GM19372 (cell line): Measurements from ENCODE around the gene OGFOD2.

Experiments
- ATAC-seq: cut with Tn5 transposase; IDR thresholded peaks from one replicate; pipeline ENCODE4 v1.9.1; 2021; ENCODE audit warnings: mild to moderate bottlenecking, low read depth, moderate library complexity; ENCODE audit not compliant: unreplicated experiment

OGFOD2 gene

DNA sequence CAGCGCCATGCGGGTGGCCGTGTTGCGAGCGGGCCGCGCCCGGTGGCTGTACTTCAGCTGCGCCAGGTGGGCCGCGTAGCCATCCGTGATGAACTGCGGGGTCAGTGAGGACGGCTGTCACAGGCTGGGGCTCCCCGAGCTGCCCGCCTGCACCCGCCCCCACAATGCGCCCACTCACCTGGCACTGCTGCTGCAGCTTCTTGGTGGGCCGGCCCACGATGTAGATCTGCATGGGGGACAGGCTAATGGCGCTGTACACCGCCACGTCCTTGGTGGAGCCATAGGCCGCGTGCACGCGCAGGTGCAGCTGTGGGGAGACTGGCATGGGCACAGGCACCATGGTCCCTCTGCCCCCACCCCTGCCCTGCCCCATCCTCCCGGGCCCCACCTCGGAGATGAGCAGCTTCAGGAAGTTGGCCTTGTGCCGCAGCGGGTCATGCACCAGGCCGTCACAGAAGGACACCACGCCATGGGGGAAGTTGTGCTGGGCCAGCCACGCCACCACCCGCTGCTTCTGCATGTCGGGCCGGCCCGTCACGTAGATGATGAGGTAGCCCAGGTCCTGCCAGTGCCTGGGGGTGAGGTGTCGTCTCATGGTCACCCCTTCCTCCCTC is 11.3 kb downstream of the OGFOD2 start:
- no peak for ATAC-seq

DNA sequence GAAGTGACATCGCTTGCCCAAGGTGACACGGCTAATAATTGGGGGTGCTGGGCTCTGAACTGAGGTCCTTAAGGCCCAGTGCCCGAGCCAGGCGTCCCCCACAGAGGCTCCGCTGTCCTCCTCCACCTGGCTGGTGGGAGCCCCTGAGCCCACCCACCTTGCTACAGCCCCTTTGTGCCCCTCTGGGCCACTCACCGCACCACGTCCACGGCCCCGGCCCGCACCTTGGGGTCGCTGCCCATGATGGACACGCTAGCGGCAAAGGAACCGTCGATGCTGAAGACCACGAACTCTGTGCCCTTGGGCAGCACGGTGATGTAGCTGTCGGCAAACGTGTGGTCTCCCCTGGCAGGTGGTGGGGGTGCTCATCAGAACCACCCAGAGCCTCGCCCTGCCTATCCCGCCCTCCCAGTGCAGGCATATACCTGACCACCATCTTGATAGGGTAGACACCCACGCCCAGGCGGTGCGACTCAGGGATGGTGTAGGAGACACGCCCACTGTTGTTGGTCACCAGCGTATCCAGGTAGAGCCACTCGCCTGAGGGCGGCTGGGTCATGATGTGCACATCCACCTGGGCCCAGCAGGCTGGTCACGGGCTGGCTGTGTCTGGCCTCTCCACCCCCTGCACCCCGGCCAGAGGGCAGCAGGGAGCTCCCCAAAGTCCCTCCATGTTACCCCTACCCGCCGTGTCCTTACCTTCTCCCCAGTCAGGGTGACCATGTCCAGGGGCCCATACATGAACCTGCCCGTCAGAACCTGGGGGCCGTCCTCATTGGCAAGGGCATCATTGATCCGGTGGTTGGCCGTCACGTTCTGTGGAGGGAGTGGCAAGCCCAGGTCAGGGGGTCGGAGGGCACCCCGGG is 12.3 kb downstream of the OGFOD2 start:
- no peak for ATAC-seq

DNA sequence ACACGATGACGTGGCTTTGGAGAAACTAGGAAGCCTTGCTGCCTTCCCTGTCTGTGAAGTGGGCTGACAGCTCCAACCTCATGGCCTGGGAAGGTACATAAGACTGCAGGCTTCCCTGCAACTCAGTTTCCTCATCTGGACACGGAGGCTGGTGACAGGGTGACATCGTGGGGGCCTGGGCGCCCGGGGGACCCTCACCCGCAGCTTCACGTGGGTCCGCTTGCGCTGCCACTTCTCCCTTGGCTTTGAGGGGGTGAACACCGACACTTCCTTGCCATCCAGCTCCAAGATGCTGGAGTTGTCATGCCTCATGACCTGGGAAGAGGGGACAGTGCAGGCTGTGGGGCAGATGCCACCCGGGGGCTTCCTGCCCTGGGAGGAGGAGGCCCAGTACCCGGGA is 13.0 kb downstream of the OGFOD2 start:
- no peak for ATAC-seq

DNA sequence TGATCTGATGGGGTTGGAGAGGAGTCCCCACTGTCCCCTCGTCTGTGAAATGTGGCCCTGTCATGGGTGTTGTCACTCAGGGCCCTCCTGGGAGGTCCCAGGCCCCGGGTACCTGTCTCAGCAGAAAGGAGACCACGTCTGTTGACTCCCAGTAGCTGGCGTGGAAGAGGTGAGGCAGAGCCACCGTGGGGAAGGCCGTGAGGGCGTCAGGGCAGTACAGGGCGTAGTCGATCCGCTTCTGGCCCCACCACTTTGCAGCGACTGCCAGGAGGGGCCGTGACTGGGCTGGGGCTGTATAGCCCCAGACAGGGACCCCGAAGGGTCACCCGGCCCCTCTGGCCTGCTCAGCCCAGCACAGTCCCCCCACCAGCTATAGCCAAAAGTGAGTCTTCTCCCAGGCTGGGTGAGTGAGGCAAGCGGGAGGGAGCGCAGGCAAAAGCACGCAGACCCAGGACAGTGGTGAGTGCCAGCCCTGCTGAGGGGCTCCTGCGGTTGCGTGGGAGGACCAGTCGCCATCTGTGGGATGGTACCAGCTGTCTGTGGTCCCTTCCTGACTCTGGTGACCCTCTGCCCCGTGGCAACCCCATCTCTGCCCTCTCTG is 13.7 kb downstream of the OGFOD2 start:
- no peak for ATAC-seq

DNA sequence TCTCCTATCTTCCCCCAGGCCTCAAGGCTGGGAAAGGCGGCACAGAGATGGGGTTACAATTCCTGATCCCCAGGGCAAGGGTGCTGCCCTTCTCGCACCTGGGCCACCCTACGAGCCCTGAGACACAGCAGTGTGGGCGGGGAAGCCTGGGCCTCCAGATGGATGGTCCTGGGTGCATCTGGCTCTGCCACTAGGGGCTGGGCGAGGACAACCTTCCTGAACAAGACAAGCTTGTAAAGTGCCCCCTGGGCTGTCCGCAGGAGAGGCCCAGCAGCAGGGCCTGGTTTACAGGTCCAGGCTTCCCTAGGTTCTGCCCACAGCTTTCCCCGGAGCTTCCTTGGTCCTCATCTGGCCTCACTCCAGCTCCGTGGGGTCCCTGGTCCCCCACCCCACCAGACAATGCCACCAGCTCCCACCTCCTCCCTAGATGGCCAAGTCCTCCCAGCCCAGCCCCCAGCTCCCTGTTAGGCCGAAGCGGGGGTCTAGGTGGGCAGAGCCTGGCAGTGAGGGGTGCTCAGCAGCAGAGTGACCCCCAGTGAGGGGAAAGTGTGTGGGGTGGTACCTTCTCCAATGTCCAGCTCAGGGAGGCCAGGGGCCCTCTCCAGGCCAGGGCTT is 14.3 kb downstream of the OGFOD2 start:
- no peak for ATAC-seq

DNA sequence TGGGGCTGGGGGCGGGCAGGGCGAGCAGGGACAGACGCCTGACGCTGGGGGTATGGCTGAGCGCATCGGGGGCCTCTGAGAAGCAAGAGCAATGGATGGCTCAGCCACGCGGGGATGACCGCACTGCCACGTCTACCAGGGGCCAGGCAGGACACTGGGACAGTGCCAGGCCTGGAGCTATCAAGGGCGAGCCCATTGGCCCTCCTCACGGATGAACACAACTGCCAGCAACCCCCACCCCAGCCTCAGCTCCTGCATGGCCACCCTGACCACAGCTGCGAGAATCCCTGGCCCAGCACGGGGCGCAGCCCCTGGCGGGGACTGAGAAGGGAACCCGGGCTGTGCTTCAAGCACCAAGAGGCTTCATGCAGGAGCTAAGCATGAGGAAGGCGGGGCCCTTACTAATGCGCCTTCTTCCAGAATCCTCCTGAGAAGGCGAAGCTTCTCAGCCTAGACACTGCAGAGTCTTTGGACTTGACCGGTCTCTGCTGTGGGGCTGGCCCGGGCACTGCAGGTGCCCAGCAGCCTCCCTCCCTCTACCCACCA is 14.9 kb downstream of the OGFOD2 start:
- no peak for ATAC-seq

DNA sequence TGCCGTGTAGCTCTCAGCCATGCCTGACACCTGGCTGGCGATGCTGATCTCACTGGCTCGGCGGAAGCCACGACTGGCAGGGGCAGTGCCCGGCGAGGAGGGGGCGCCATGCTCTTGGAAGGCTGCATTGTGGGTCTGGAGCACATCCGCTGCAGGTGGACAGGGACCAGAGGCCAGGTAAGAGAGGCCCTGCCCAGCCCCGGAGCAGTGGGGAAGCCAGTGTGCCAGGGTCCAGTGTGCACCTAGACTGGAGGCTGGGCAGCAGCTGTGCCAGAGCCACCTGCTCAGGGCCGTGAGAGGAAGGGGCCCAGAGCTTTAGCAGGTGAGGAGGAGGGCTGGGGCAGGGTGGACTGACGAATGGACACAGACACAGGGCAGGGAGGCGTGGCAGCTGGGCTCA is 15.5 kb downstream of the OGFOD2 start:
- no peak for ATAC-seq

DNA sequence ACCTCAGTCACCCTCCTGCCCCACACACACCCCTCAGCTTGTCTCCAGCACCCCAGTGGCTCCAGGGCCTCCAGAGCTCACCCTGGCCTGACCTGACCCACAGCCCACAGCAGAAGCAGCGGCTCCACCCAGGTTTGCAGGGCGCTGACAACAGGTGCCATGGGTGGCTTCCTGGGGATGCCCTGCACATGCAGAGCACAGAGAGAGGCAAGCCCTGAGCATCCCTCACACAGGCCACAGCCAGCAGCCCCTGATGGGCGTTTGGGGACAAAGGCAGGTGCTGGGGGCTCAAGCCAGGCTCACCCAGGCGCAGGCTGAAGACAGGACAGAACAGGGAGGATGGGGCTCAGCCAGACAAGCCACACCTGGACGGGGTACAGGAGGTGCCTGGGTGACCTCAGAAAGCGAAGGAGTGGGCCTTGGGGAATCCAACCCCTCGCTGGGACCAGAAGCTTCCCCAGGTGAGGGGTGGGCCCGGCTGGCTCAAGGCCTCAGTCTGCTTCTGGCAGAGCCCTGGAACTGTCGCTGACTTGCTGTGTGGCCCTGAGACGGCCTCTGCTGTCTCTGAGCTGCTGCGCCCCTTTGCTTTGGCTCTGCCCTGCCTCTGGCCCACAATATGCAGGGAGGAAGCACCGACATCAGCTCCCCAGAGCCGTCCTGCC is 16.0 kb downstream of the OGFOD2 start:
- ATAC-seq = no peak

DNA sequence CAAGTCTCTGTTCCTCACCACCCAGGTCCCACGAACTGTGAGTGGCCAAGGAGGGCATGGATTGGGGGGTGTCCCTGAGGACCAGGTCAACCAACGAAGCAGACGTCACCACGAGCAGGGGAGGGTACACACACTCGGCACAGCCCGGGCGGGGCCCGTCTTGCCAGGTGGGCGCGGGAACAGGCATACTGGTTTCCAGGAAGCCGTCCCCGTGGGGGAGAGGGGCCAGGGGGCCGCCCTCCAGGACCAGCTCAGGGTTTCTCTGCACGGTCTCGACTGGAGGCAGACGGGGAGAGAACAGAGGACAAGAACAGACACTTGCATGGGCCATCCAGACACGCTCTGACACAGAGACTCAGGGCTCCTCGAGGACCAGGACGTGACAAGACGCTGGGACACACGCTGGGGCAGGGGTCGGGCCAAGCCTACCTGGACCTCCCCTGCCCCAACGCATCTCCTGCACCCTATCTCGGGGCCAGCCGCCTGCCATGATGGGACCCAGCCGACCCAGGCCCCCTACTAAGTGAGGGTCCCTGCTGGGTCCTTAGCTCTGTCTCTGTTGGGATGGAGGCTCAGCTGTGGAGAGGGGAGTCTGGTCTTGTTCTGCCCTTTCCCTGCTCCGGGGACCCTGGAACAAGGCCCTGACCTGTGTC is 16.7 kb downstream of the OGFOD2 start:
- ATAC-seq = no peak

DNA sequence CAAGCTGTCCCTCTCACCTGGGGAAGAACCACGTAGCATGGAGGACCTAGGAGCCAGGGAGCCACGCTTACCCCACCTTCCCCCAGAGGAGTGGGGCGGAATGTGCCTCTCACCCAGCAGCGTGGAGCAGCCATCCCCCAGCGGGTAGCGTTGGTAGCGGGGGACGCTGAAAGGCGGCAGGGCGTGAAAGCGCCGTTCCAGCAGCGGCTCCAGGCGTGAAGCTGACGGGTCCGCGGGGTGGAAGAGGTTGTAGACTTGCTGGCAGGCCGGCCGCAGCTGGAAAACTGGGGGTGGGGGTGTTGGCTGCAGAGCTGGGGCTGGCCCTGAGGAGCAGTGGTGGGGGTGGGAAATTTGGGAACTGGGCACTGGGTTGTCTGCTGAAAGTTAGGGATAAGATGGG is 17.3 kb downstream of the OGFOD2 start:
- ATAC-seq = no peak

DNA sequence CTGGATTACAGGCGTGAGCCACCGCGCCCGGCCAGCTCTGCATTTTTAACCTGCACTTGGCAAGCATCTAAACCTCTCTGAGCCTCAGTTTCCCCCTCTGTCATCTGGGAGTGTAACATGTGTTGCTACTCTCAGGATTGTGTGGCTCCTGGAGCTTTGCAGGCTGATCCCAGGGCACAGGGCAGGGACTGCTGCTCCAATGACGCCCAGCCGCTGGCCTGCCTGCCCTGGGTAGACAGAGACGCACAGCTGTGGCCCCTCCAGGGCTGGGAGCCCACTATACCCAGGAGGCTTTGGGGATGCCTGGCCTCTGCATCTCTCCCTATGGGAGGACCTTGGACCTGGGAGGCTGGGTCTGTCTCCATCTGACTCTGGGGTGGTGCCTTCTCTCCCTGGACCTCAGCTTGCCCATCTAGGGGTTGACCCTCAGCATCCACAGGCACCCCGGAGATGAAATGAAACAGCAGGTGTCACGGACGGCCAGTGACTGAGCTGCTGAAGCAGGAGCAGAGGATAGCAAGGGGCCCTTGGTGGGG is 19.2 kb downstream of the OGFOD2 start:
- ATAC-seq = no peak

DNA sequence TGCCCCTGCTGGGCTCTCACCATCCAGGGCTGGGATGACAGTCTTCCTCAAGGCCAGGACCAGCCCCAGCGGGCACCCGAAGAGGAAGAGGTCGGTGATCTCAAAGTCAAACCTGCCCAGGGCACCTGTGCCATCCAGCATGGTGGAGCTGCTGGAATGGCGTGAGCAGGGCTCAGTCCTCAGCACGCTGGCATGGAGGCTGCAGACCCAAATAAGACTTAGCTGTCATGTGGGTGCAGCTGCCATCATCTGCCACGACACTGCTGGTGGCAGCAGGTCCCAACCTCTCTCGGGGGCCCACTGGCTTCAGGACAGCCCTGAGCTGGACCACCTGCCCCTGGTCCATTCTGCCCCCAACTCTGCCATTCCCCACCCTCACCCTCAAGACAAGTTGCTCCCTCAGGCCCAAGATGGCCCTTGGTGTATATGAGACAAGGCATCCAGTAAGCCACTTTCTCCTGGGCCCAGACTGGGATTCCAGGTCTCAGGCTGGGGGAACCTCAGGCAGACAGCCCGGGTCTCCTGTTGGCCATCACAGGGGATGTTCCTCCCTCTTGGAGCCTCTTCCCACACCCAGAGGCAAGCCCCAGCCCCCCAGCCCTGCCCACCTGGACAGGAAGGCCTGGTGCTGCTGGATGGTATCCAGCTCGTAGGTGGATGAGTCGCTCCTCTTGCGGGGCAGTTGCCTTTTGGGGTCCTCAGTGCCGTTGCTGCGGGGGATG is 19.9 kb downstream of the OGFOD2 start:
- ATAC-seq = no peak

DNA sequence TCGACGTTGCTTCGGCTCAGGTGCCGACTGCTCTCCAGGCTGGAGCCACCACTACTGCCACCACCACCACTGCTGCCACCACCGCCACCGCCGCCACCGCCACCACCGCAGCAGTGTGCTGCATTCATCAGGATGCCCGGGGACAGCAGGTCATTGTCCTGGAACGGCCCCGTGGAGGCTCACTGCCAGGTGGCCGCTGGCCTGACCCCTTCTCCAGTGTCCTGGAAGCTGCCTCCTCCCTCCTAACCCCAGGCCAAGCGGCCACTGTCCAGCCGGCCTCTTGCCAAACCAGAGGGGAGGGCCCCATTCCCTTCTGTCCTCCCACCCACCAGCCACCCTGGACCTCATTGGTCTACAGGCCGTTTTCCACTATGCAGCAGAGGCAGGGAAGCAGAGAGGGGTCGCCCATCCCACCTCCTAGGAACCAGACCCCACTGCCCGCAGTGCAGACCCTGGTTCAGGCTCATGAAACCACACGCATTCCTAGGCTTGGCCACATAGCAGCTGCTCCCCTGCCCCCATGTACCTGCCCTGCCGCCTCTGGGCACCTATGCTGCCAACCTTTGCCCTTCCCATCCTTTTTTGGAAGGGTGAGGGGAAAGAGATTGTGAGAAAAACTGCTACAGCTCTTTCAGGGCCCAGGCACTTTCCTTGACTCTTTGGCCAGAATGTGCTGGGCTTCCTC is 20.6 kb downstream of the OGFOD2 start:
- no peak for ATAC-seq

DNA sequence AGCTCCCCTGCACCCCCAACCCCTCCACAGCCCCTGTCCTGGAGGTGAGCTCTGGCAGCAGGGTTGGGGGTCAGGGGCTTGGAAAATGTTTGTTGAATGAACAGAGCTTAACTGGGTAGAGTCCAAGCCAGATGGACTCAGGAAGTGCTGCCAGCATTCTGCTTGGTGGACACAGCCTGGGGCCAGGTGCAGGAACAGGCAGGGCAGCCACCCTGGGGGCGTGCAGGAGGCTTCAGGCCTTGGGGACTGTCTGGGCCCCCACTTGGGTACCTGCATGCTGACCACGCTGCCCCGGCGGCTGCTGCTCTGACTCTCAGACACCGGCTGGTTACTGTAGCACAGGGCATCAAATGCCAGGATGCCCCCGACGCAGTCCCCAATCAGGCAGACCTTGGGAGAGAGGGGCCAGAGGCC is 21.2 kb downstream of the OGFOD2 start:
- ATAC-seq = no peak

DNA sequence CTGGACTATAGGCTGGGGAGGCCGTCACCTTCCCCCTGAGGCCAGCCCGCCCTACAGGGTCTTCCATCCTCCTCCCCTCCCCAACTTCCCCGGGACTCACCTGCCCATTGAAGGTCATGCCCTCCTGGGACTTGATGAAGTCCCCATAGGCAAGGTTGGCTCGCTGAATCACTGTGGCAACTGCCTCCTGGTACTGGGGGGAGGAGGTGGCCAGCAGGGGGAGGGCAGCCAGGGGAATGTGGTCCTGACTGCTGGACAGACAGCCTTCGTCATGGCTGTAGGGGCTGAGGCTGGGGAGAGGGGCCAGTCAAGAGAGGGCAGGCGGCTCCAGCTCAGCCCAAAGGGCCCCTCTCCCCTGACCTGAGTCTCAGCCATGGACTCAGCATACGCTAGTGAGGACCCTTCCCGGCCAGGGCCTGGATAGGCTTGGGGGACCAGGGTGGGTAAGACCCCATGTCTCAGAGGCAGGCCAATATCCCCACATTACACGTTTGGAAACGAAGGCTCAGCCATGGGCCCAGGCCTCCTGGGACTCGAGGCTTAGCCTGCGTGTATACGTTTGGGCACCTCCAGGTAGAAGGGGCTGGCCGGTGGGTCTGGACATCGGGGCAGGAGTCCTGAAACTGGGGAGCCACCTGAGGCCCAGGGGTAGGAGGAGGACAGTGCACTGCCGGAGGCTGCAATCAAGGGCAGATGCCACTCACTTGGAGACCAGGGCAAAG is 21.7 kb downstream of the OGFOD2 start:
- no peak for ATAC-seq

DNA sequence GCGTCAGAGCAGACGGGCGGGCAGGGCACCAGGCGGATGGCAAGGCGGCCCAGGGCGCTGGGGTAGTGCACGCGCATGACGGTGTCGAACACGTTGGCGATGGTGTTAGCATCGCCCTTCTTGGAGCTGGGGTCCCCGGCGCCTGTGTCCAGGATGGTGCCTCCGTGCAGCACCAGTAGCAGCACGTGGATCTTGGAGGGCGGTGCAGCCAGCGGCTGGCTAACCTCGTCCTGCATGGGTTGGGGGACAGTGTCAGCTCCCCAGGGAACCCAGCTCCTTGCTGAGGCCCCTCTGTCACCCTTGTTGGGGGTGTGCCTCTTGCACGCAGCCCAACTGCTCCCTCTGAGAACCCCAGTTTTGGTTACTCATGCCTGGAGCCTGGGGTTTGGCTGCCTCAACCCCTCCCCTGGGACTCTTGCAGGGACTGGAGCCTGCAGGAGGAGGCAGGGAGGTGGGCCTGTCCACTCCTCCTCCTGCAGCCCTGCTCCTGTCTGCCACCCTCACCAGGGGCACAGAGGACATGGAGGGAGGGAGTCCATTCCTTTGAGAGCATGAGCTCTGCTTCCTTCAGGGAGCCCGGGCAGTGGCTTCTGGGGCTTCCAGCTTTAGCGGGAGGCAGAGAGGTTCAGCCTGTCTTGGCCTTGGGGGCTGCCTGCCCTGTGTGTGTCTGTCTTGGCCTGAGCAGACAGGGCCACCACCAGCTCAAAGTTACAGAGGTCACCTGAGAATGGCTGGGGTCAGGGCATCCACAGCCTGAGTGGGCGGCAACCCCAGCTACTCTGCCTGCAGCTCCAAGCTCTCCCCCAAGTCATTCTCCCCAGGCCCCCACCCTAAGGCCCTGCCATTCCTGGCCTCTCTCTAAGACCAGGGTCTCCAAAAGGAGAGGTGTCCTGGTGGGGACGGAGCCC is 22.6 kb downstream of the OGFOD2 start:
- no peak for ATAC-seq

DNA sequence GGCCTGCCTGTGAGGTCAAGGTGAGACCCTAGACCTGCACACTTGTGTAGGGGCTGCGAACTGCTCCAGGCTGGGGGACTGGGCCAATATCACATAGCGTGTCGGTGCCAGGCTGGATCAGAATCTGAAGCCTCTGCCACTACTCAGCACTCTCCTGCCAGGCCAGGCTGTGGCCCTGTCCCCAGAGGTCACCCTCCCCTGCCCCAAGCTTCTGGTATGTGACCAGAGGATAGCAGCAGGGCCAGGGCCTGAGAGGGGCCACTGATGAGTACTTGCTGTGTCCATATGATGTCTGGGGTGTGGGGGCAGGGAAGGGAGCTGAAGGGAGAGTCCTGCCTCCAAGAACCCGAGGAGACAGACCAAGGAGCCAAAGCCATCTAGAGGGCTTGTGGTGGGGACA is 23.3 kb downstream of the OGFOD2 start:
- ATAC-seq = no peak
